SK-MEL-5 (cell line): ENCODE data around the gene ADAM8. TPM values are rescaled to one million over a fixed set of nuclear protein-coding genes. Genes with fewer than 3 reads are reported as not detected.

Experiments used
- DNase-seq: peaks from one replicate; pipeline ENCODE4 v3.0.0-alpha.2; 2016; ENCODE audit warnings: low read depth, low spot score
- in situ Hi-C: cut with HindIII; loops from 2 replicates; pipeline ENCODE4 v1.10.0; 2016; ENCODE audit warnings: low sequenced_read_pairs, high pct_unique_total_duplicates, low pct_unique_long_range_greater_than_20kb
- total RNA-seq: library from RNA; depleted of rRNA; stranded (reverse); fragments of >200 nt; shearing (Covaris generic); gene quantifications from 2 replicates; pipeline ENCODE4 v1.2.3, GENCODE V29; 2014

ADAM8 gene
- total RNA-seq, 1 experiment from 2014 or later: 0.05 TPM

- in situ Hi-C loops: no loop called here
- no peak for DNase-seq
Observed at GRCh38 chr10:133310399-133310755, 33.7 kb upstream of the ADAM8 start.

- in situ Hi-C loops: no loop called here
- no peak for DNase-seq
Observed at GRCh38 chr10:133309720-133310398, 33.2 kb upstream of the ADAM8 start.

GRCh38 chr10:133309100-133309719 lies 32.5 kb upstream of the ADAM8 start:
- in situ Hi-C loops: no loop called here
- peak; percentile 82 for DNase-seq

- in situ Hi-C loops: no loop called here
- peak; percentile 68 for DNase-seq
Observed at GRCh38 chr10:133308421-133309099, 31.9 kb upstream of the ADAM8 start, which contains the start of the genes TUBGCP2 and ZNF511. Gene TUBGCP2, minus strand, starts transcription at chr10:133308872. Its CDS starts 5,931 bp downstream, at chr10:133302941. Gene ZNF511, plus strand, starts transcription at chr10:133308914. Its CDS starts 30 bp downstream, at chr10:133308944.

GRCh38 chr10:133307776-133308420 lies 31.2 kb upstream of the ADAM8 start:
- peak; percentile 72 for DNase-seq
- in situ Hi-C loops: no loop called here

GRCh38 chr10:133306941-133307379 lies 30.3 kb upstream of the ADAM8 start:
- no peak for DNase-seq
- in situ Hi-C loops: no loop called here

GRCh38 chr10:133306097-133306476 lies 29.4 kb upstream of the ADAM8 start:
- no peak for DNase-seq
- in situ Hi-C loops: no loop called here

- in situ Hi-C loops: no loop called here
Observed at GRCh38 chr10:133303206-133303605, 26.5 kb upstream of the ADAM8 start.

GRCh38 chr10:133302230-133302629 lies 25.6 kb upstream of the ADAM8 start:
- DNase-seq: no peak
- in situ Hi-C loops: no loop called here

More at GRCh38 chr10:133303206-133303605, 26.5 kb upstream of the ADAM8 start:
- DNase-seq: no peak

GRCh38 chr10:133299738-133300137 lies 23.1 kb upstream of the ADAM8 start:
- DNase-seq: no peak
- in situ Hi-C loops: no loop called here

GRCh38 chr10:133299224-133299623 lies 22.6 kb upstream of the ADAM8 start:
- no peak for DNase-seq
- in situ Hi-C loops: no loop called here

- in situ Hi-C loops: no loop called here
- no peak for DNase-seq
Observed at GRCh38 chr10:133298466-133298865, 21.8 kb upstream of the ADAM8 start.

- DNase-seq: no peak
- in situ Hi-C loops: no loop called here
Observed at GRCh38 chr10:133297504-133297903, 20.8 kb upstream of the ADAM8 start.

- in situ Hi-C loops: no loop called here
- DNase-seq: no peak
Observed at GRCh38 chr10:133295426-133296320, 19.0 kb upstream of the ADAM8 start.

- DNase-seq: no peak
- in situ Hi-C loops: no loop called here
Observed at GRCh38 chr10:133294189-133294588, 17.5 kb upstream of the ADAM8 start.

- in situ Hi-C loops: no loop called here
Observed at GRCh38 chr10:133293810-133294119, 17.1 kb upstream of the ADAM8 start.

More at GRCh38 chr10:133293810-133294119, 17.1 kb upstream of the ADAM8 start:
- no peak for DNase-seq
